GDM1 (cell line): ENCODE data around the gene AREG.

Experiments
- DNase-seq: peaks from one replicate; lab custom pipeline; 2025; lab: John Stamatoyannopoulos, UW

The AREG gene

DNA sequence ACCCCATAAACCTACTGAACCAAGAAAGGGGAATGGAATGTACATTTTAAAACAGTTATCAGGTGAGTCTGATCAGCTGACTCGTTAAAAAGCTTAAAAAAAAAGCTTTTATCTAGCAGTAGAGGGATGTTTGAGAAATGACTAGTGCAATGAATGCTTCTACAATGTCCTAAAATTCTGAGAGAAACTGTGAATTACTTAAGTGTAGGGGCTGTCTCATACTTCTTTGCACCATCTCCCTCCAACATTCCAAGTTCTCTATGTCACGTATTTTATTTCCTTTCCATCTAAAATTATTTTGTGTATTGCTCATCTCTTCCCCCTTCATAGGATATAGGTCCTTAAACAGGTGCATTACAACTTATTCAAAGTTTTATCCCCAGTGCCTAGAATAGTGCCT is 11.9 kb upstream of the AREG start:
- DNase-seq, result no peak

DNA sequence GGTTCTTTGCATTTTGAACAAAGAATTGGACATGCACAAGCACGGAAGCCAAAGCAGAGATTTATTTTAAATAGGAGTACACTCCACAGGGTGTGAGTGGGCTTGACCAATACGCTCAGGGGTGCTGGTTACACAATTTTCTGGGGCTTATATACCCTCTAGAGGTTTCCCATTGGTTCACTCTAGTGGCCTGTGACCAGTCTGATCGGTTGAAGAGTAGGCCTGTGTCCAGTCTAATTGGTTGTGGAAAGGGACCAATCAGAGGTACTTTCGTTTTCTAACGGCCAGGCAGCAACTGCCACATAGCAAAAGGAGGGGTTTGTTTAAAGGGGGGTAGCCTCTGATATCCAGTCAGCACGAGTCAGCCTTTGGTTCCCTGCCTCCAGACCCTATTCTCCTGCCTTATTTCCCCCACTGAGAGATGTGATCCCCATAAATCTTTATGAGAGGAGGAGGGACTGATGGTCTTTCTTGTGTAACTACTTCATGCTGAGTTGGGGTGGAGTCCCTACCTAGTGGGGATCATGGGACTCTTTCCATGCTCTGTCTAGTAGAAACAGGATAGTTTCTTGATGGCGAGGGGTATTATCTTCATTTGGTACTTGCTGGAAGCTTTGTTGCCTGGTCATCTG is 11.3 kb upstream of the AREG start:
- DNase-seq, result no peak

DNA sequence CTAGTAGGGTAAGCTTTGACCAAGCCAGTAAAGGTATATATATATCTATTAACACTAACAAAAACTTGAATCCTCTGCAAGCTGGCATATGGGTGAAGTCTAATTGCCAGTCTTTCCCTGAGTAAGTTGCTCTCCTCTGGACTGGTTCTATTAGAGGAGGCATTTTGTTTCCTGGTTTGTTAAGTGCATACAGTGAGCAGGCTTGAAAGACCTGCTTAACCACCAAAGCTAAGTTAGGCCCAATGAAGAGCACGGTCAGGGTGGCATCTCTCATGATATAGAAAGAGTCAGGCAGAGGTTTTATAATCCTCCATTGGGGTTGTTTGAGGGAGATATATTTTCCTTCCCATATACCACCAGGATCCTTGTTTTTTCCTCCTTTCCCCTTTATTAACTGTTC is 9.6 kb upstream of the AREG start:
- no peak for DNase-seq

DNA sequence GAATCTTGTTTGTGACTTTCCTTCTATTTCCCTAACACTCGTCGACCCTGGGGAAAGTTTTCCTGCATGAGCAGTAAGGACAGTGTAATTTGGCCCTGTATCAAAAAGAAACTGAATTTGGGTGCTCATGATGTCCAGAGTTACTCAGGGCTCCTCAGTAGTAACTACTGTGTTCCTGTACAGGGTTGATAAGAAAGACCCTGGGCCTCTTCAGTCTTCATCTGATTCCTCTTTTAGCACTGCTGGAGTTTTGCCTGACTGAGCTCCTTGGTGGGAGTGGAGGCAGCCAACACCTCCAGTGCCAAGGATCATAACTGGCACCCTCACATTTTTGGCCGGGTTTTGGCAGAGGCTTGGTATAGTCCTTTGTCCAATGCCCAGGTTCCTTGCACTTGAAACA is 7.1 kb upstream of the AREG start:
- DNase-seq, result no peak

DNA sequence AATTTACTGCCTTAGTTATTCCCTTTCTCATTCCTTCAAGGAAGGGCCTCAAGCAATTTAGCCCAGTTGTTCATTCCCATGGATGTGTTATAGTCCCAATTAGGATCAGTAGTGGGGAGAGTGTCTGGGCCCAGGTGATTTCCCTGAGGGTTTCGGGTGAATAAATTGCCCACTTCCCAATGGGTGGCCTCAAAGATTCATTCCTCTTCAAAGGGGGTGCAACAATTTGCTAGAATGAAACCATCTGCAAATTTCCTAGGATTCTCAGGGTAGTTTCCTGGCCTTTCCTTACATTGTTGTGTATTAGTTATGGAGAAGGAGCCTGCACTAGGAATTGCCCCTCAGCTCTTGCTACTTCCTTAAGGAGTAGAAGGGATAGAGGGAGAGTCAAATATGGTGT is 6.3 kb upstream of the AREG start:
- DNase-seq, result no peak

DNA sequence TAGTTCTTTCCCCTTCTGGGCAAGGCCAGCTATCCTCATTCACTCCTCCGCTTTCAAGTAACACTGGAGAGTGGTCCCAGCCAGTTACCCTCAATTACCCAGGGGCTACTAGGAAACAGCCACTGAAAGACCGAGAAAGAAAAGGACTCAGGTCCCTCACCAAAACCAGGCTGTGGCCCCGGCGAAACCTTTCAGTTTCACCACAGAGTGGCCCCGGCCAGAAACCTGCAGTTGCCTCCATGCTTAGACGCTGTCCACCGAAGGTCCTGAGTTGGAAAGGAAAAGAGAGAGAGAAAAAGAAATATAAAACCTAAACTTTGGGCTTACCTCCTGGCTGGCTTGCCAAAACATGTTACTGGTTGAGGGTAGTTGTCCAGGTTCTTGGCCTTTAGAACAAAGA is 5.0 kb upstream of the AREG start:
- no peak for DNase-seq

DNA sequence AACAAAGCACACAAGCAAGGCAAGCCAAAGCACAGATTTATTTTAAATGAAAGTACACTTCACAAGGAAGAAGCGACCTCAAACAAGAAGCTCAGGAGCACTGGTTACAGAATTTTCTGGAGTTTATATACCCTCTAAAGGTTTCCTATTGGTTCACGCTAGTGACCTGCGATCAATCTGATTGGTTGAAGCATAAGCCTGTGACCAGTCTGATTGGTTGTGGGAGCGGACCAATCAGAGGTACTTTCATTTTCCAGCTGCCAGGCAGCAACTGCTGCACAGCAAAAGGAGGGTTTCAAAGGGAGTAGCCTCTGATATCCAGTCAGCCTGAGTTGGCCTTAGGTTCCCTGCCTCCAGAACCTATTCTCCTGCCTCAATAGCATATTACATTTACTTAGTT is 4.6 kb upstream of the AREG start:
- no peak for DNase-seq

DNA sequence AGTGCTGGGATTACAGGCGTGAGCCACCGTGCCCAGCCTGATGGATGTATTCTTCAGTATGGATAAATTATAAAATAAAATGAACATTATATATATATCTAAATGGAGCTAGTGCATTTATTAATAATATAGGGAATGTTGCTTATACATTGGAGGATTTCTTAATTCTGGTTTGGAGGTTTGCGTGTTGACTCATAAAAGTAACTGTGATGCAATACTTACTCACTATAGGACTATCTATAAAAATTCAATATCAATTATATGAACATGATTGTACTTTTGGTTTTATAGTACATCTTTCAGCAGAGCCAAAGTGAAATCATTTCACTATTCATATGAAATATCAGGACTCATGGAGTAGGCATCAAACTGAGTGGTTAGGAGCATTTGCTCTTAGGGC is 3.2 kb upstream of the AREG start:
- no peak for DNase-seq

DNA sequence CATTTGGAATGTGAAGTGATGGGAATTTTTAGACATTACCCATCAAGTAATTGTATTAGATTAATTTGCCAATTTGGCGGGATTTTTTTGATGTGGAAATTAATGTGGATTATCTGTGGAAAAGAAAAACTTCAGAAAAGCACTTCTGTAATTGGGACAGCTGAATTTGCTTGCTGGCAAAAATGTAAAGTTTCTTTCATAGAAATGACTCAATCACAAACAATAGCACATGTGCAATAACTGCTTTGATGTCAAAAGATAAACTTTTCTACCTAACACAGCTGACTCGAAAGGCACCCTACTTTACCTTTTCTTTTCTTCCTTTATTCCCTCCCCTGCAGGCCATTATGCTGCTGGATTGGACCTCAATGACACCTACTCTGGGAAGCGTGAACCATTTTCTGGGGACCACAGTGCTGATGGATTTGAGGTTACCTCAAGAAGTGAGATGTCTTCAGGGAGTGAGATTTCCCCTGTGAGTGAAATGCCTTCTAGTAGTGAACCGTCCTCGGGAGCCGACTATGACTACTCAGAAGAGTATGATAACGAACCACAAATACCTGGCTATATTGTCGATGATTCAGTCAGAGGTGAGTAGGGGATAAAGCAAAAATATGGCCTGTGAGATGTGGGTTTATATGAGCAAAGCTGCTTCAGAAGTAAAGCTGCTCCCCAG is 1.4 kb downstream of the AREG start:
- no peak for DNase-seq

DNA sequence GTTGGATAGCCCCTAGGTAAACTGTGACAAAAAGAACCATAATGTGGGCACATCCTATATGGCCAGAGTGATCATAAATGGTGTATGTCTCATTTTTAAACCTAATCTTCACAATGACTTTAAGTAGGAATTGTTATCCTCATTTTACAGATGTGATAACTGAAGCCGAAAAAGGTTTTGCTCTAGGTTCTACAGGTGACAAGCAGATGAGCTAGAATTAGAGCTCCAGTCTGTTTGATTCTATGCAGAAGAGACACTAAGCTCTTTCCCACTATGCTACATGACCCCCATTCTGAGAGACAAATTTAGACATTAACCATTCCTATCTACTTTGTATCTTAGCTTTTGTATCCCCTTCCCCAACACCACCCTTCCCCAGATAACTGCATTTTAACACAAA is 2.0 kb downstream of the AREG start:
- no peak for DNase-seq

DNA sequence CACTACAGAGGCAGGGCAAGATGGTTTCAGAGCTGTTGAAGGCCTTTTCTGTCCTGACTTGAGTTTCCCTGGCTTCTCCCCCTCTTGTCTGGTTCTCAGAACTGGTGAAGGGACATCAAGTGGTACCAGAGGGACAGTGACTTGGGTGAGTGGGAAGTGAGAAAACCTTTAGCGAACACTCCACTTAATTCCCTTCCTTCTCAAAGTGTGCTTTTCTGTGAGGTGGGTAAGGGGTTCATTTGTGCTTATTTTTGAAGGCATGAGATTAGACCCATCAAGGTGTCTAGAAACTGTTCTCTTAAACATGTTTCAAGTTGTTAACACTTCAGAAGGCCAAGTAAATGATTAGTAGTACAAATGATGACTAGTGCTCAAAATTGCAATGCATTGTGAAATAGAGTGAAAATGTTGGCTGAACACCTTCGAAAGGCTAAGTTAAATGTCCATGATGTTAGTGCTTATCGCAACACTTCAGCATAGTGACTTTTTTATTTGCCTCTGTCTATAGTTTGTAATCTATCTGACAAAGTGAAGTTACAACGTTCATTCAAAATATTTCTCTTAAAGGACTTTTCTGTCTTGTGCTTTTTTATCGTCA is 2.8 kb downstream of the AREG start:
- no peak for DNase-seq

DNA sequence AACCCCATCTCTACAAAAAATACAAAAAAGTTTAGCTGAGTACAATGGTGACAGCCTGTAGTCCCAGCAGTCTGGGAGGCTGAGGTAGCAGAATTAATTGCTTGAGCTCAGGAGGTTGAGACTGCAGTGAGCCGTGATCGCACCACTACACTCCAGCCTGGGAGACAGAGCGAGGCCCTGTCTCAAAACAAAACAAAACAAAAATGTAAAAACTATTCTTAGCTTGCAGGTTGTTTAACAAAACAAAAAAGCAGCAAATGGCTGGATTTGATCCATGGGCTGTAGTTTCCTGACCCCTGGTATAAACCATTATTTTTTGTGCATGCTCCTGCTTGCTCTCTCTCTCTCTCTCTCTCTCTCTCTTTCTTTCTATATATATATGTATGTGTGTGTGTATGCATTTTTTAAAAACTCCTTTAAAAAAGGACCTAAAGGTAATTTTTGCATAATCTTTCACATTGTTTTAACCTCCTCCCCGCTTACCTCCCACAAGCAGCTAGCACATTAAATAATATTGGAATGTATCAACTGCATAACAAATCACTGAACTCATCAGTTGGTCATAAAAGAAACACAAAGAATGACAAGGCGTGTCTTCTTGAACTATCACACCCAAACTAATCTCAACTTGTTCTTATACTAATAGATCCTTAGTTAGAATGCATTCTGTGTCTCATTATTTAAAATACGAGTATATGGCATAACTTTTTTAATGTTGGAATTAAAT is 4.8 kb downstream of the AREG start:
- no peak for DNase-seq

DNA sequence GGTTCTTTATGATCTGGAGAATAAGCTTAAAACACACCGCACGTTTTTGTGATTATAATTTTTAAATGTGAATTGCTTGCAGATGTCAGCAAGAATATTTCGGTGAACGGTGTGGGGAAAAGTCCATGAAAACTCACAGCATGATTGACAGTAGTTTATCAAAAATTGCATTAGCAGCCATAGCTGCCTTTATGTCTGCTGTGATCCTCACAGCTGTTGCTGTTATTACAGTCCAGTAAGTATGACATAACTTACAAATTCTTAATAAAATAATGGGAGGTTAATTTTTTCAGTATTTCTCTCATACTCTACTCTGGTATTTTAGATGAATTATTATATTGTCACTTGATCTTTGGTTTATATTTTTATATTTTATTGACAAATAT is 5.4 kb downstream of the AREG start:
- DNase-seq, result no peak

DNA sequence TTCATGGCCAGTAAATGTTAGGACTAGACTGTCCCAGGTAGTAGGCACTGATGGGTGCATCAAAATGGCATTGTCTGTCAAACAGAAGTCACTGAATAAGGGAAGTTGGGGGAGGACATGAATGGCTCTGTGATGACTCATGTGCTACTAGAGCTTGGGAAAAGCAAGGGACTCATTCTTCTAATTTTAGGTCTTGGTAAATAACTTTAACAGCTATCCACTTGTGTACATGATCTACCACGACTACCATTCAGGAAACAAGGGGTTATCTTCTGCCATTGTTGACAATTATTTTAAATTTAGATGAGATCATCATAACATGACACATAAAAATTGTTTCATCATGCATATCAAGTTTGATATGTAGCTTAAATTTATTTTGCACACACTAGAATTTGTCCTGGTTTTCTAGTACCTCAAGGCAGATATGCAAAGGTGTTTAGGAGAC is 6.3 kb downstream of the AREG start:
- DNase-seq, result no peak

DNA sequence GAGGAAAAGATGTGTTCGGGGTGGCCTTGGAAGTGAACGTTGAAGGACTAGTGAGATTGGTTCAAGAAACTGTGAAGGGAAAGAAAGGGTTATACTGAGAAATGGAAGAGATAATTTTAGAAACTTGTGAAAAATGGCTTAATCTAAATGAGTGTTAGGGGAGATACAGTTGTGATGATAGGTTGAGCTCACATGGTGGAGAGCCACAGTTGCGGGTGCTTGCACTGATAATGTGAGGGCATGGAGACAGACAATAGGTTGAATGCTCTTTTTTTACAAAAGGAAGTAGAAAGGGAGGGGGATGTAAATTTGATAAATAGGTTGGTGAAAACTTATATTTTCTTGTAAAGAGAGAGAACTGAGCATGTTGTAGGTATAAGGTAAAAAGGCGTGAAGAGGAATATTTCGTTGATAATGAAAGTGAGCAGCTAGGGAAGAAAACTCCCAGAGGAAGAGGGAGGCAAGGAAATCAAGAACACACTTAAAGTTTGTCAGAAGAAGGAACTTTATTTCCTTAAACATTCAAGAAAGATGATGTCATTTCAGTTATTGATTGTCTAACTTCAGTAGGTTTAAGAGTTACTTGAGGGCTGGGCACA is 8.2 kb downstream of the AREG start:
- DNase-seq, result no peak

DNA sequence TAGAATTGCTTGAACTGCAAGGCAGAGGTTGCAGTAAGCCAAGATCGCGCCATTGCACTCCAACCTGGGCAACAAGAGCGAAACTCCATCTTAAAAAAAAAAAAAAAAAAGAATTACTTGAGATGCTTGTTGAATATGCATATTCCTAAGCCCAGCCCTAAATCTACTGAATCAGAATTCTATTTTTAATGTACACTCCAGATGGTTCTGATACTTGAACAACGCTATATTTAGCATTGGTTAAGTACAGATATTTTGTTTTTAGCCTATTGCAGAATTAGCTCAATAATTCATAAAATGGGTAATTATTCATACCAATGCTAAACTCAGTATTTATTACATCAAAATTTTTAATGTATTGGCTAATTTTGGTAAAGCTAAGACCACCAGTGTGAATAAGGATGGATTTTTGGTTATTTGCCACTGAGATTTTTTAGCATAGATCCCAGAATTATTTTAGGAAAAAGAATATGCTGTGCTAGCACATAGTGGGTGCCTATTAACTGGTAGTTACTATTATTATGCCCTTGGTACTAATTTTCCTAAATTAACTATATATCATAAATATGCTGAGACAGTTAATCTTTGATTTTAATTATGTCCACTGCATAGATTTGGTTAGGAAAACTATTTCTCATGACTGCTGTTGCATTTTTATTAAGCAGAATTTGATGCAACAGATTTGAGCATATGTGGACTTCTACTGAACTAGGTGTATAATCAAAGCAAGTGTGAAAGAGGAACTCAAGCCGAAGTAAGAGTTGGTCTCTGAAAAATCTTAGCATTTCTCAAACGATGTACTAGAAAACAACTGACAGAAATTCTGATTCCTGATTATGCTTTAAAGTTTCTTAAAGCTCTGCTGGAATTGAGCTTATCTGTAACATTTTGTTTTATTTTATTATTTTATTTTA is 9.2 kb downstream of the AREG start:
- DNase-seq, result no peak

DNA sequence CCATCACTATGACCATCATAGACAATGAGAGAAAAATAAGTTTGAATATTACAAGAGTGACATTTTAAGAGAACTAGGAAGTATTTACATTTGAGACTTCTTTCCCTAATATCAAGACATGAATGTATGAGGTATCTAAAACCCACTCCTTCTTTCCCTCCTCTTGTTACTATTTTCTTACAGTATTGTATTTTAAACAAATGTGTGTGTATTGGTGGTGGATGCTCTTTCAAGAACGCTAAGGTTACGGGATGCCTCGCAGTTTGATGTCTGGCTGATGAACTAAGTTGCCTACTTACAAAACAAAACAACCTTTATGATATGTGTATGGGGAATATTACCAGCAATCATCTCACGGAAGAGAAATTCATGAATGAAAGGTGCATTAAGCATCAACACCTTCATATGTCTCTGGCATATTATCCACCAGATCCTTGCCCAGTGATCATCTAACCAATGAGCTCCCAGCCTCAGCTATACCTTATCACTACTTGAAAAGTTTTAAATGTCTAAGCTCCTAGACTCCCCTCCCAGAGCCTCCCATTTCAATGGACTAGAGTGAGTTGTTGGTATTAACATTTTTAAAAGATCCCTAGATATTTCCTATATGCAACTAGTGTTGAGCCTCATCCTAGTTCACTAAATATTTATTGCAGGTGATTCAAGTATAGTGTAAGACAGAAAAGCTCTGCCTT is 10.6 kb downstream of the AREG start:
- DNase-seq, result no peak

DNA sequence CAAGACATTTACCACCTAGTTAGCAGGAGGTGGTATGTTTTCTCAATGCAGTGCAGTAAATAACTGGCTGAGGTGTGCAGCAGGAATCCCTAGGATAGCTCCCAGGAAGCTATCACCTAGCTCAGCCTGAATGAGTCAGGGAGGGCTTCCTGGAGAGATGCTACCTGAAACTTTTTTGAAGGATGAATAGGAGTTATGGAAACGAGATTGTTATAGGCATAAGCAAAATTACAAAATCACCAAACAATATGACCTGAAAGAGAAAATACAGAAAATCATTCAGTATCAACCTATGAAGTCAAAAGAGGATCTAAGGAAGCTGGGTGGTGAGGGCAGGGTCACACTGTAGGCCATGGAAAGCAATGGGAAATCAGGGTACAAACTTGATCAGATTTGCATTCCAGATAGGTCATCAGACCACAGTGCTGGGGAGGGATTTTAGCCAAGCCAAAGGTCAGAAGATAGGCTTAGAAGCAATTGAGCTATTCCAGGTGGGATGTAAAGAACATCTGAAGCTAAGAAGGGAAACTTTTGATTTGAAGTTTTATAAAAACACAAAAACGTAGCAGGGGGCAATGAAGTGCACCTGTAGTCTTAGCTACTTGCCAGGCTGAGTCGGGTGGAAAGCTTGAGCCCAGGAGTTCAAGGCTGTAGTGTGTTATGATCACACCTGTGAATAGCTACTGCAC is 11.3 kb downstream of the AREG start:
- DNase-seq, result no peak

DNA sequence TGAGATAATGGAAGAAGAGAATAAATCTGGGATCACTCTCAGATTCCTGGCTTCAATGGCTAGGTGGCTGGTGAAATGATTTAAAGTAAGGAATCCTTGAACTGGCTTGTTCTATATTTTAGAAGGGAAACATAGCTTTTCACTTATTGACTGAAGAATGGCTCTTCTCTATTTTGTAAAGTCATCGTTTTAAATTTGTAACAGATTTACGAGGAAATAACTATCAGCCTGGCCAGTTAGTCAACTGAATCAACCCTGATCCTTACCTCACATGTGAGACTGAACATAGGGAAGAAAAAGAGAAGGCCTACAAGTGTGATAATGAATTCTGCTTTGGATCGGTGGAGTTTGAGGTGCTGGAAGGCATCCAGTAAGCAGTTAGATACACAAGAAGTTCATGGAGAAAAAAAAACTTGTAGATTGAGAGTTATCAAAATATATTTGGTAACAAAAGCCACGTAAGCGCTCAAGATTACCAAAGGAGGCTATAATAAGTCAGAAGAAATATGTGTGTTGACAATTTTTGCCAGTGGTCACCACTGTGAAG is 12.0 kb downstream of the AREG start:
- no peak for DNase-seq

DNA sequence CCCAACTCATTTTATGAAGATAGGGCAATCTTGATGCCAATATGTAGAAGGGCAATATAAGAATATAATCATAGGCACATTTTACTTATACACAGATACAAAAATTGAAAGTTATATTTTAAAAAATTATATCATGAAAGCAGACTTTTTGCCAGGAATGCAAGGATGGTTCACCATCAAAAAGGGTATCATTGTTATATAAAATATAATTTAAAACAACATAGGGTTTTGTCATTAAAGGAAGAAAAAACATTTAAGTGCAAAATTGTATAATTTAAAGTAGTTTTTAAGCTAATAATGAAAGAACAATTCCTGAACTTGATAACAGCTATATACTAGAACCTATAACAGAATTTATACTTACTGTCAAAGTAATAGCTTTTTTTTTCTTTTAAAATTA is 15.9 kb downstream of the AREG start:
- DNase-seq, result no peak
